Neural crest cell (in vitro differentiated cells): ENCODE results near the gene C1QTNF4. TPM values are rescaled to one million over a fixed set of nuclear protein-coding genes. Genes with fewer than 3 reads are reported as not detected.
A peak's percentile ranks its signal among the peaks of the same experiment; 100 is the strongest.
"Not testable (repeated sequence)": the region's sequence is repeated elsewhere in the genome, so short reads cannot be mapped to it uniquely, and the experiment has no call there.

Experiments
- DNase-seq: peaks from one replicate; pipeline ENCODE4 v3.0.0; 2021; ENCODE audit warnings: low read depth, mixed read lengths, low spot score
- H3K27ac Mint-ChIP-seq: one replicate; pipeline ENCODE4 v1.8.0; 2021; ENCODE audit warnings: mild to moderate bottlenecking, mixed read lengths; ENCODE audit not compliant: unreplicated experiment
- H3K27me3 Mint-ChIP-seq: 2 replicates; pipeline ENCODE4 v1.8.0; 2021; ENCODE audit warnings: low read depth, mild to moderate bottlenecking, mixed read lengths
- H3K36me3 Mint-ChIP-seq: 2 replicates; pipeline ENCODE4 v1.8.0; 2021; ENCODE audit warnings: low read depth, mild to moderate bottlenecking, mixed read lengths
- H3K4me1 Mint-ChIP-seq: 2 replicates; pipeline ENCODE4 v1.8.0; 2021; ENCODE audit warnings: mixed read lengths
- H3K4me3 Mint-ChIP-seq: one replicate; pipeline ENCODE4 v1.8.0; 2021; ENCODE audit warnings: mild to moderate bottlenecking, mixed read lengths
- H3K9me3 Mint-ChIP-seq: 2 replicates; pipeline ENCODE4 v1.8.0; 2021; ENCODE audit warnings: mixed read lengths
- total RNA-seq: library from RNA; stranded (reverse); gene quantifications from 2 replicates; pipeline ENCODE4 v1.2.1, GENCODE V29; 2021
- TF ChIP-seq, protein P1 (sequence below): fragments of 200-600 bp; sonication (generic); conservative IDR thresholded peaks from 2 replicates; pipeline ENCODE4 v1.5.0; 2021; ENCODE audit warnings: antibody characterized with exemption, mild to moderate bottlenecking

The C1QTNF4 gene
- total RNA-seq, 1 donor from 2014 or later: 18.9 TPM

DNA sequence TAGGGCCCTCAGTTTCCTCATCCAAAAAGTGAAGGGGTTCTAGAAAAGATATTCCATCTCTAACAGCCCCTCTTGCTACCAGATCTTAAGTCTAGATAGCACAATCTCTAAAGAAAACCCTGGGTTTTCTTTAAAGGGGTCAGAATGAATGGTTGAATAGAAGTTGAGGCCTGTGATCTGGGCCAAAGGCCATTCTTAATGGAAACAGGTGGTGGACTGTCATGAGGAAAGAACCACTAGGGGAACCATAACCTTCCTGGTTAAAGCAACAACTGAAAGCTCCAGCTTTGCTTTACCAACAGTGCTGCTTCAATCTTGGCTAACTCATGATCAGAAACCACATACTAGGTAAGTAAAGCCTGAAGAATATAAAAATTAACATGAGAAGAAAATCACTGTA, 43.1 kb downstream of the C1QTNF4 start:
- peak overlapping the region; percentile 99 for H3K4me3 Mint-ChIP-seq
- peaks cover 6% of the 10 kb centered on the region for H3K36me3 Mint-ChIP-seq
- no peak overlapping the region for H3K27ac Mint-ChIP-seq
- H3K4me1 Mint-ChIP-seq: peaks cover 42% of the 10 kb centered on the region
- DNase-seq: no peak
- TF ChIP-seq, protein P1, sequence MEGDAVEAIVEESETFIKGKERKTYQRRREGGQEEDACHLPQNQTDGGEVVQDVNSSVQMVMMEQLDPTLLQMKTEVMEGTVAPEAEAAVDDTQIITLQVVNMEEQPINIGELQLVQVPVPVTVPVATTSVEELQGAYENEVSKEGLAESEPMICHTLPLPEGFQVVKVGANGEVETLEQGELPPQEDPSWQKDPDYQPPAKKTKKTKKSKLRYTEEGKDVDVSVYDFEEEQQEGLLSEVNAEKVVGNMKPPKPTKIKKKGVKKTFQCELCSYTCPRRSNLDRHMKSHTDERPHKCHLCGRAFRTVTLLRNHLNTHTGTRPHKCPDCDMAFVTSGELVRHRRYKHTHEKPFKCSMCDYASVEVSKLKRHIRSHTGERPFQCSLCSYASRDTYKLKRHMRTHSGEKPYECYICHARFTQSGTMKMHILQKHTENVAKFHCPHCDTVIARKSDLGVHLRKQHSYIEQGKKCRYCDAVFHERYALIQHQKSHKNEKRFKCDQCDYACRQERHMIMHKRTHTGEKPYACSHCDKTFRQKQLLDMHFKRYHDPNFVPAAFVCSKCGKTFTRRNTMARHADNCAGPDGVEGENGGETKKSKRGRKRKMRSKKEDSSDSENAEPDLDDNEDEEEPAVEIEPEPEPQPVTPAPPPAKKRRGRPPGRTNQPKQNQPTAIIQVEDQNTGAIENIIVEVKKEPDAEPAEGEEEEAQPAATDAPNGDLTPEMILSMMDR: peak; percentile 52
- no peaks in the 10 kb centered on the region for H3K27me3 Mint-ChIP-seq
- H3K9me3 Mint-ChIP-seq: no peaks in the 10 kb centered on the region

DNA sequence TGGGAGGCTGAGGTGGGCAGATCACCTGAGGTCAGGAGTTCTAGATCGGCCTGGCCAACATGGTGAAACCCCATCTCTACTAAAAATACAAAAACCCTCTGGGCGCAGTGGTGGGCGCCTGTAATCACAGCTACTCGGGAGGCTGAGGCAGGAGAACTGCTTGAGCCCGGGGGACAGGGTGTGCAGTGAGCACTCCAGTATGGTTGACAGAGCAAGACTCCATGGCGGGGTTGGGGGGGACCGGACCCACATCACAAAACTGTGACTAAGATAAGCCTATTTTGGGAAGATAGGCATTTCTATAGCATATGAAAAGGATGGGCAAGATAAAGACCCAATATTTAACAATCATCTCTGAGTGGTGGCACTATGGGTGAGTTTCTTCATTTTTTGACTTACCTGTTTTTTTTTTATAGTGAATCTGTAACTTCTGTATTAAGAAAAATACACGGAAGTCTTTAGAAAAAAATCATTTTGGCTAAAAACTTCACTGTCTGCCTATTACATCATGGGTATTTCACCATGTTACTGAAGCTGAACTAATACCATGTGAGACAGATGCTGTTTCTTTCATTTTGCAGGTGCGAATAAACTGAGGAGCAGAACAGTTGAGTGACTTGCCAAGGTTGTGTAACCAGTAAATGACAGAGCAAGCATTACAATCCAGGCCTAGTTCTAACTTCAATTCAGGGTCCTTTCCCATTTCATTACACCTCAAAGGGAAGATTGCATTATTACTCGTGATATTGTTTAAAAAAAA, 43.7 kb downstream of the C1QTNF4 start:
- Mint-ChIP-seq H3K36me3 (peaks cover 6% of the 10 kb centered on the region), H3K4me1 (peaks cover 42% of the 10 kb centered on the region), H3K9me3 (no peaks in the 10 kb centered on the region), H3K27me3 (no peaks in the 10 kb centered on the region), H3K4me3 (peak overlapping the region; percentile 99), H3K27ac (no peak overlapping the region)
- TF ChIP-seq, protein P1: no peak
- no peak for DNase-seq

DNA sequence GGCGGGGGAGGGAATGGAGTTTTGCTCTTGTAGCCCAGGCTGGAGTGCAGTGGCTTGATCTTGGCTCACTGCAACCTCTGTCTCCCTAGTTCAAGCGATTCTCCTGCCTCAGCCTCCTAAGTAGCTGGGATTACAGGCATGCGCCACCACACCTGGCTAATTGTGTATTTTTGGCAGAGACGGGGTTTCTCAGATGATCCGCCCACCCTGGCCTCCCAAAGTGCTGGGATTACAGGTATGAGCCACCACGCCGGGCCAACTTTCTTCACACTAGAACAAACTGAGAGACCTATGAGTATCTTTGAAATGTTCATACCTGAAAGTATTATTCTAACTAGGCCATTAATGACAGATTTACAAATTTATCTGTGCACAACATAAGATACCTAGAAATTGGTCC, 47.9 kb downstream of the C1QTNF4 start:
- H3K27me3 Mint-ChIP-seq, H3K27ac Mint-ChIP-seq, H3K9me3 Mint-ChIP-seq, DNase-seq, H3K36me3 Mint-ChIP-seq: not testable (repeated sequence)
- Mint-ChIP-seq H3K4me1 (peaks cover 30% of the 10 kb centered on the region), H3K4me3 (peak overlapping the region; percentile 19)

DNA sequence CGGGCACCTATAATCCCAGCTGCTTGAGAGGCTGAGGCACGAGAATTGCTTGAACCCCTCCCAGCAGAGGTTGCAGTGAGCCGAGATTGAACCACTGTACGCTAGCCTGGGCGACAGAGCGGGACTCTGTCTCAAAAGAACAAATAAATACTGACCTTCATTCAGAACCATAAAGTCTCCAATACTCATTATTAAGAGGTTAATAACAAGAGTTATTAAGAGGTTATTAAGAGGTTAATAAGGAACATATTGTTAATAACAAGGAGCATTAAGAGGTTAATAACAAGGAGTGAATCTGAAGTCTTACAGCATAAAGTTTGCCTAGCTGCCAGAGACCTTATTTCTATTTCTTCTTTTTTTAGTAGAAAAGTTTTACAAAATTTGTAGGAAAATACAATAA, 48.9 kb downstream of the C1QTNF4 start:
- Mint-ChIP-seq H3K27ac (no peak overlapping the region), H3K4me3 (no peak overlapping the region), H3K4me1 (peaks cover 30% of the 10 kb centered on the region), H3K27me3 (no peaks in the 10 kb centered on the region), H3K9me3 (no peaks in the 10 kb centered on the region), H3K36me3 (peaks cover 2% of the 10 kb centered on the region)
- TF ChIP-seq, protein P1: no peak
- no peak for DNase-seq

DNA sequence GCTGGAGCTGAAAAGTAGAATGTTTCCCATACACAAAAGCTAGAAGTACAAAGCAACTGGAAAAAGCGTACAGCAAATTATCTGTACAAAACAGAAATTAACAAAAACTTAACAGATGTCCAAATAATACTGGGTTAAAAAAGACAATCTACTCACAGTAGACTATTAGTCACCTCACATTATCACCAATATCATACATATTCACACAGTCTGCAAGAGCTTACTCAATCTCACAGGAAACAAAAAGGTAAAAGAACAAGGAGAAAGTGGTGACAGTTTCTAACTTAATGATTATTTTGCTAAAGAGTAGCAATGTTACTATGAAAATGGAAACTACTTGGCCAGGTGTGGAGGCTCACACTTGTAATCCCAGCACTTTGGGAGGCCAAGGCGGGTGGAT, 53.1 kb downstream of the C1QTNF4 start:
- no peak for DNase-seq
- TF ChIP-seq, protein P1: no peak
- Mint-ChIP-seq H3K36me3 (no peaks in the 10 kb centered on the region), H3K27me3 (no peaks in the 10 kb centered on the region), H3K4me1 (peaks cover 35% of the 10 kb centered on the region), H3K4me3 (no peak overlapping the region), H3K9me3 (no peaks in the 10 kb centered on the region), H3K27ac (no peak overlapping the region)

DNA sequence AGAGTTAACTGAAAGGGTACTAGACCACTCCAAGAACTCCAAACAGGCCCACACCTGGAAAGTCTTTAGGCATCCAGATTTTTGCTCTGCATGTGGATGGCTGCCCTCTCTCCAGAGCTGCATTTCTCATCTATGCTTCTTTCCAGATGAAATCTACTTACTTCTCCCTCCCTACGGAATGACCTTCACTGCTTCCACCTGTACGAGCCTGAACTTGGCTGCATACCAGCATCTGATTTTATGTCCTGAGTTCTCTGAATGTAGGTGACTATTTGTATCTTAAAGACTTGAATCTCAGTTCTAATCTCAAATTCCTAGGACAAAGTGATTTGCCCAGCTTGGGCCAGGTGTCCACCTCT, 54.6 kb downstream of the C1QTNF4 start:
- Mint-ChIP-seq H3K27me3 (no peaks in the 10 kb centered on the region), H3K9me3 (no peaks in the 10 kb centered on the region), H3K4me1 (peaks cover 40% of the 10 kb centered on the region), H3K36me3 (no peaks in the 10 kb centered on the region), H3K27ac (no peak overlapping the region), H3K4me3 (no peak overlapping the region)
- no peak for DNase-seq
- TF ChIP-seq, protein P1: peak; percentile 31
